Fibroblast of skin of left biceps (primary cell): ENCODE results near the gene PIGO.

Experiments used
- DNase-seq, 2 experiments: peaks; one replicate each; pipeline ENCODE4 v3.0.0-alpha.2; 2013; ENCODE audit warnings: low read depth in 2 of 2

The PIGO gene

DNA sequence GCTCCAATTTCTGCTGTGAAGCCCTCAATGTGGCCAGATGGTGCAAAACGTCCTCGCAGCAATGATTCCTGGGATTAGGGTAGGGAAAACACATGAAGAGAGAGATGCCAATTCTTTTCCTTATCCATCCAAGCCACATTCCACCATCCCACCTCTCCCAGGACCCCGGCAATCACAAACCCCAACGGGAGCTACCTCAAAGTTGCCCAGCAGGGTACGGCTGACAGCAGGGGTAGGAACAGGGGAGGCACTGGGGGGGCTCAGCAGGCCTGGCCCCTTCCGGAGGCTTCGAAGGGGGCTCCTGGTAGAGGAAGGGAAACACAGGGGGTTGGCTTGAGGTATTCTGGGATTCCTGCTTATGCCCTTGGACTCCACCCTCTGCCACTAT is 9.9 kb upstream of the PIGO start:
- no peak for DNase-seq

DNA sequence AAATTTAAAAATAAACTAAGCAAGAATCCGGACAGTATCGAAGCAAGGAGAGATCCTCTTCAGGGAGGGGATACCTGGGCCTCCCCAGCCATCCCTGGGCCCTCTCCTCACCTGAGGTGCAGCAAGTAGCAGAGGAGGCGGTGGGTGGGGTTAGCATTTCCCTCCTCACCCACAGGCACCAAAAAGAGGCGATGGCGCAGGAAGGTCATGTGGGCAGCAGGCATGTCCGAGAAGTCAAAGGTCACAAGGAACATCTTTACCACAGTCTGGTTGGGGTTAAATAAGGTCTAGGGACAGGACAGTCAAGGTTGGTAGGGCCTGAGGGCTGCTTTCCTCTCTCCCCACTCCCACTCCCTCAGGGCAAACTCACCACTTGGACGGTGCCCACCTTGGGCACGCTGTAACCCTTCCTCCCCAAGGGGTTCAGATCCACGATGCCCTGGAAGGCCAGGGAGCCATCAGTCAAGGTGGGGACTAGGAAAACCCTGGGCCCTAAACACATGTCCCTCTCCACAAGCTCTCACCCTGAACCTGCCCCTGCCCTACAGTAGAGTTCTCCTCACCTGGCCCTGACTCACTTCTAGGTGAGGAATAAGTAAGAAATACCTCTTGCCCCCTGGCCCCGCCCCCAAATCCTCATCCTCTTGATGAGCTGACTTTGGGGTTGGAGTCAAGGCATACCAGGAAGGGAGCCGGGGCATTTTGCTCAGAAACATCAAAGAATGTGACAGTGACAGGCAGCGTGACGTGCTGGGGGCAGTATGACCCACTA is 9.4 kb upstream of the PIGO start:
- DNase-seq = no peak

DNA sequence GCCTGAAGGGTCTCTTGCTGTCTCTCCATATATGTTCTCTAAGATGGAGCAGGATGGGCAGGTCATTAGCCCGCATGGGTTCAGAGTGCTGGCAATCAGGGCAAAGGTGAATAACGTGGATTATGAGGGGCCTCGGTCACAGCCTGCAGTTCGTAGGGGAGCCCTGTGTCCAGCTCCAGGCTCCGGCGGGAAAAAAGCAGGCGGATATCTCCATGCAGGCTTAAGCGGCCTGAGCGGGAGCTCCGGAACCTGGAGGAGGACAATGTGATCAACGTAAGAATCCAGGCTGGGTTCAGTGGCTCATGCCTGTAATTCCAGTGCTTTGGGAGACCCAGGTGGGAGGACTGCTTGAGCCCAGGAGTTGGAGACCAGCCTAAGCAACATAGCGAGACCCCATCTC is 8.7 kb upstream of the PIGO start:
- no peak for DNase-seq

DNA sequence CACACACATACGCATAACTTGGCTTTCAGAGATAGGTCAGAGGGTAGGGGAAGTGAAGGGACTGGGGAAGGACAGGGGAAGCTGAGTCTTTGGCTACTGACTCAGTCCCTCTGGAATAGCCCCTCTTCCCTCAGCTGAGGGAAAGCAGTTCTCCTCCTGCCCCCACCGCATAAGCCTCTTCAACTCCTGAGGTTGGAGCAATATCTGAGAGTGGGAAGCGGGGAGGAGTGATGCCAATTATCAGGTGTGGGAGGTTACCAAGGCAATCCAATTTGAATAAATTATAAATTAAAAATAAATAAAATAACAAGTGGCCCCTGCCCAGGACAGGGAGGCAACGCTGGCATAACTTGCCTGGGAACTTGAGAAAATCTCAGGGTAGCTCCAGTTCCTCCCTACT is 8.2 kb upstream of the PIGO start:
- no peak for DNase-seq

DNA sequence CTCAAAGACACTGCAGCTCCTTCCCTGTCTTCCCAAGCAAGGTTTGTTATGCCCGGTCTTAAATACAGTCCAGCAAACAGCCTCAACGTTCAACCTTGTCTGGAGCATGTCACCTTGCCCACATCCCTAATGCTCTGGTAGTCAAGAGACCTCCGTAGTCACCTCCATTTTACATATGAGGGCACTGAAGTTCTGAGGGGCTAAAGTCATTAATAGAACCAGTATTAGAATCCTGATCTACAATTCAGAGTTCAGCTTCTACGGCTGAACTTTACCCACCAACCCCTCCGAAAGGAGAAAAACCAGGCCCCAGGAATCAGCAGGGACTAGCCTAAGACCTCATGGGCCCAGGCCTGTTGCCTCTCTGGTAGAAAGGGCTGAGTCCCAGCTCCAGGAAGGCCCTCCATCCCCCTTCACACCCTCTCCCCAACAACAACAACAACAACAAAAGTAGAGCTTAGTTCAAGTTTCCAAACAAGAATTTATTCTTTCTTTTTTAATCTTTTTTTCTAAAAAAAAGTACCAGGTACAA is 7.3 kb upstream of the PIGO start:
- no peak for DNase-seq

DNA sequence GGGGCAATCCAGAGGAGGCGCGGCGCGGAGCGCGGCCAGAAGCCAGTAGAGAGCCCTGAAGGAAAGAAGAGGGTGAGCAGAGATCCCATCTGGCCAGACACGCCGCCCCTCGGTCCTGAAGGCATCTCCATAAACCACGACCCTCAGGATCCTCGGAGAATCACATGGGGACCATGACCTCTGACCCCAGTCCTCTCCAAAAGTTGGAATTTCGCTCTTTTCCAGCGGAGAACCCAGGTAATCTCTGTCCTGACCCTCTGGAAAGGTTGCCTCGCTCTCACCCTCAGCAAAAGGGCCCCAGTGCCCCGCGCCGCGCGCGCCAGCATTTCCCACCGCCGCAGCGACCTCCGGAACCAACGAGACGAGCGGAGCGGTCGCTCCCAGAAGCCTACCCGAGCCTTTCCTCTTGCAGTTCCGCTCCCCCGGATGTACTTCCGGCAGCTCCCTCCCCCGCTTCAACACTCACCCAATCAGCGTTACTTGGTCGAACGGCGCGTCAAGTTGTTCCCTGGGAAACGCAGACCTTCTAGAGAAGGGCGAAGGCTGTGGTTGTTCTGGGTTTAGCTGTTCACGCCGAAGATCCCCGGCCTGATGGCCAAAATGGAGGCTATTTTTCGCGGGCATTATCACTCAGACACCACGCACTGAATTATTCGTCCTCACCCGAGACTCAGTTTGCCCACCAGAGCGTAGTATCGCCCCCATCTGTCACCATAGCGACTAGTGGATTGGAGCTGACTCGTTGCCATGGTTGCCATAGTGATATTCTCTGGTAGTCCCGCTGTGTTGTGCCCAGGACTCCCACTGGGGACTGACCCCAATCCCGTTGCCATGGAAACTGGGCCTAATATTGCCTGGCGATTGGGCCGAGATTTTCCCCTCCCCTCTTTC is 6.6 kb upstream of the PIGO start, which contains the start of gene STOML2:
TSS of gene STOML2 (minus strand) at position 363 of the 891 bp plus-strand sequence. CDS start at position 326, 37 bp downstream.
- DNase-seq = peak; percentile 74 to 81

DNA sequence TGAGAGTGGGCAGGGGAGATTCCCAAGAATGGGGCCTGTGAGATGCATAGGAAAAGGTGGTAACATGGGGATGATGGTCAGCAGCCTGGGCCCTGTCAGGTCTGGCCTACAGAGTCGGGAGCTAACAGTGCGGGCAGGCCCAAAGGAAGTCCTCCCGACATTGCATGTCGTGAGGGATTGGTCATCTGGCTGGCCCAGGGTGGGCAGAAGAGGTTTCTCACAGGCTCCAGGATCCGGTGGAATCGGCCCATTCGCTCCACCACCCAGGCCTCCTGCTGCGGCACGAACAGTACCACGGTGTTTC is 6.0 kb upstream of the PIGO start:
- no peak for DNase-seq

DNA sequence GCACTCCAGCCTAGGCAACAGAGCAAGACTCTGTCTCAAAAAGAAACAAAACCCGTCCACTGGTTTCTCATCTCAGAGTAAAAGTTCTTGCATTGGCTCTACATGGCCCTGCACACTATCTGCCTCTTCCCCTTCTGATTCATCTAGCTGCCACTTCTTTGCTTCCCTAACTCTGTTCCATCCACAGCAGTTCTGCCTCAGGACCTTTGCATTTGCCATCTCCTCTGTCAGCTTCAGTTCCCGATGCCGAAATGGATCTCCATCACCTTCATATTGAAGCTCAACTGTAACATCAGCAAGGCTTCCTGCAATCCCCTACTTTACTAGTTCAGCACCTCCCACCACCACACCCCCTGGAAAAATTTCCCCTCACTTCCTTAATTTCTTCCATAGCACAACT is 1.2 kb upstream of the PIGO start:
- no peak for DNase-seq

DNA sequence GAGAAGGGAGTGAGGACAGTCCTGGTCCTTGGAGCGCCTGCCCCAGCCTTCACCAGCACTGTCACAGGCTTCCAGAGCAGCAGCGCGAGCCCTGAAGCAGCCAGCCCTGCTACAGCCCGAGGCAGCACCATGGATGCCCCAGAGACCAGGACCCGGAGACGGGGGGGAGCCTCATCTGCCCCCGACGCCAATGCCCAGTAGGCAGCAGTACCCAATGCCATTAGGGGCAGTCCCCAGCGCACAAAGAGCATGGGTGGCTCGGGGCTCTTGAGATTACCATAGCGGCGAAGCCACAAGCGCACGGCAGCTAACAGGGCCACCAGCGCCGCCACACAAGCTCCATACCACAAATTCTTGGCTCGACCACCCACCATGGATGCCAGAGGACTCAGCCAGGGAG is 4.9 kb downstream of the PIGO start:
- DNase-seq = no peak

DNA sequence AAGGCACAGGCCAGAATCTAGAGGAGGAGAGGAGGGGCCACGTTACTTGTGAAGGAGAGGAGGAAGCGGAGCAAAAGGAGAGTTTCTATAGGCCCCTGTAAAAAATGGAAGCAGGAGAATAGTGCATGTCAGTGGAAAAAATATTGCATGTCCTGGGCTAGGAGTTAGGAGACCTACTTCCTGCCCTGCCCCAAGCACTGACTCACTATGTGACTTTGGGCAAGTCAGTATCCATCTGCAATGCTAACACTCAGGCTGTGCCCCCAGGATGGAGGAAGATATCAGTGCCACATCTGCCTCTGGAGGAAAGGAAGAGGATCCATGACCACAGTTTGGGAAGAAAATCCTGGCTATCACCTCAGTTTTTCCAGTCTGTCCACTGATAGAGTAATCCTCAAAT is 7.0 kb downstream of the PIGO start:
- DNase-seq = no peak

DNA sequence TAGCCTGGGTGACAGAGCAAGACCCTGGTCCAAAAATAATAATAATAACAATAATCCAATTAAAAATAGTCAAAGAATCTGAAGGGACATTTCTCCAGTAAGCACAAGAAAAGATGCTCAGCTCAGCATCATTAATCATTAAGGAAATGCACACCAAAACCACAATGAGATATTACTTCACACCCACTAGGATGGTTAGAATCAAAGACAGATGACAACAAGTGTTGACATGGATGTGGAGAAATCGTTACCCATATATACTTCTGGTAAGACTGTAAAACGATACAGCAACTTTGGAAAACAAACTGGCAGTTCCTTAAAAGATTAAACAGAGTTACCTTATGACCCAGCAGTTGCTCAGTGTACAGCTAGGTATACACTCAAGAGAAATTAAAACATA is 11.3 kb downstream of the PIGO start:
- DNase-seq = no peak

DNA sequence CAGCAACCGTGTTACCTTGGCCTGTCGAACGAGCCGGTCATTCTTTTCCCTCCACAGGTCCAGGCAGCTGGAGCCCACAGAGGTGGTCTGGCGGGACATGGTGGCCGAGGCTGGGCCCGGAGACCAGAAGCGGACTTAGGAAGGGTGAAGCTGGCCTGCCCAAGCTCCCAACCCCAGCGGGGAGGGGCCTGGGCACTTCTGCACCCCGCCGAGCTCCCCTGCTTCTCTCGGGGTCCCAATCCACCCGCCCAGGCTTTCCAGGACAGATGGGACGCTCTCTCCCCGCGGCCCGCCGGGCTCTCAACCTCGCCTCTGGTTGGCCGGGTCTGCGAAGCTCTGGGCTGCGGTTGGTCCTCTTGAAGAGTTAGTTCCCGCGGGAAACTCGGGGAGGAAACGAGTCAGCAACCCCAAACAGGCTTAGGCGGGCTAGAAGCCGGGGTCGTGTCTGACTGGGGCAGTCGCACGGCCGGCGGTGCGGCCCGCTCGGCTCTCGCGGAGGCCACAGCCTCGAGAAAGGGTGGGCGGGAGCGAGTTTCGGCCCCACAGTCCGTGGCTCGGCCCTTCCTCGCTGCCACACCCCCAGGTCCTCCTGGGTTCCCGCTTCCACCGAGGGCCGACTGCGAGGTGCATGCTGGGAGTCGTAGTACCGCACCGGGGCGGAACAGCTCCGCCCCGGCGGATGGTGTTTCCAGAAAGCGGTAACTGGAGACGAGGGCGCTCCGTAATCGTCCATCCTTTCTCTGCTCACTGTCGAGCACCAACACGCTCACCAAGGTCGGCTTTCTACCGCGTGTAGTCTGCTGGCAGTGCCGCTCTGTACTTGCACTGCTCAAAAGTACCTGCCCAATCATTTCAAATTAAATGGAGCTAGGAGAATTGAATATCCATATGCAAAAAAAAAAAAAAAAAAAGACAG is 16.7 kb downstream of the PIGO start, which contains the start of gene FANCG:
TSS of gene FANCG (minus strand) at position 517 of the 916 bp plus-strand sequence. CDS start at position 99, 418 bp downstream.
- DNase-seq = peak; percentile 66 to 71

DNA sequence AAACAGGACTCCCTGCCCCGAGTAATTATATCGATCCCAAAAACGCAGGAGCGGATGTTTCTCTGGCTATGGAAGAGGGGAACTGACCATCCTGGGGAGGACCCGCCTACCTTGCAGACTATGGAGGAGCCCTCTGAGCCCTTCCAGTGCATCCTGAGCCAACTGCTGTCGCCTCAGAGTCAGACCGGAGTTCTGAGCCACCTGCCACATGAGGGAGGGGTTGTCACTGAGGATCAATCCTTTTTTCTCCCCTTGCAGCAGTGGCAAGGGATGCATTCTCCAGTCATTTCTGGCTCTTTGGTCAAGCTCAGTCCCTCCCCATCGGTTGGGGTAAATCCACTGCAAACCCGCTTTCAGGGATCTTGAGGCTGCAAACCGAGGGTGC is 17.4 kb downstream of the PIGO start:
- DNase-seq = no peak

DNA sequence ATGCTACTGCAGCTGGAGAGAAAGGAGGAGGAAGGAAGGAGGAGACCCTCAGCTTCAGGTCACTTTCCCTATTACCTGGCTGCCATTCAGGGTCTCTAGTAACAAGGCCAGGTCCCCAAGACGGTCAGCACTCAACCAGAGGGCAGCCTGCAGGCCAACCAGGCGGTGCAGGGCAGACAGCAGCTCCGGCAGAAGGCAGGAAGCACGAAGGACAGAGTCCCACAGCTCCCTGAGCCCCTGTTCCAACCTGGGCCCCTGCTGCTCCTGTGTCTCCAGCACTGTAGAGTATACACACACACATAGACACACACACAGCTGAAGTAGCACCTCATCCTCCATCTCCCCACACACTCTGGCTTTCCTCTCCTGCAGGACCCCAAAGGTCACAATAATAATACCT is 18.3 kb downstream of the PIGO start:
- no peak for DNase-seq

DNA sequence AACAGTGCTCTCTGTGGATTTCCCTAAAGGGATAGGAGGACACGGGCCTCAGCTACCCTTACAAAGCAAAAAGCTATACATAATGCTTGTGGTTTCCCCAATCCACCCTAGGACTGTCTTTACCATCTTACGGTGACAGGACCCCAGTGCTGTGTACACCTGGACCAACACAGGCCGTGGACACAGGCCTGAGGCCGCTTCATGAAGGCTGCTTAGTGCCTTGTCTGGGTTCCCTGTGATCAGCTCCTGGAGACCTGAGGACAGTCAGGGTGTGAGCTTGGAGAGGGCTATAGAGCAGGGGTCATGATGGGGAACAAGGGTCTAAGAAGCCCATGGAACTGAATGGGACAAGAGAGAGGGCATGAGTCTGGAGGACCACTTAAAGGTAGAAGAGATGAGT is 19.5 kb downstream of the PIGO start:
- DNase-seq = no peak

DNA sequence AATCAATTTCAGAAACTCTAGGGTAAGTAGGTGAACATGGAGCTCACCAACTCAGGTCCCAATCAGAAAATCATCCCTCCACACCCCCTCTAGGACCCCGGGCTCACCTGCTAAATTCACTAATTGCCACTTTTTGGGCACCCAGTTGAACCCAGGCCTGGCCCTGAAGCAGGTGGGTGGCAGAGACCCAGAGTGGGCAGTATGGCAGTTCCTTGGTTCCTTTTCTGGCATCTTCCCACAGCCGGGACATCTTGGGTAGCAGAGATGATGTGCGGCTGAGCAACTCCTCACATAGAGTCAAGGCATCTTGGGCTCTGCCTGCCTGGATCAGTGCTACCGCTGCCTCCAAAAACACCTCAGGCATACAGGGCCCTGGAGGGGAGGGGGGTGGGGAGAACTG is 21.0 kb downstream of the PIGO start:
- DNase-seq = no peak

DNA sequence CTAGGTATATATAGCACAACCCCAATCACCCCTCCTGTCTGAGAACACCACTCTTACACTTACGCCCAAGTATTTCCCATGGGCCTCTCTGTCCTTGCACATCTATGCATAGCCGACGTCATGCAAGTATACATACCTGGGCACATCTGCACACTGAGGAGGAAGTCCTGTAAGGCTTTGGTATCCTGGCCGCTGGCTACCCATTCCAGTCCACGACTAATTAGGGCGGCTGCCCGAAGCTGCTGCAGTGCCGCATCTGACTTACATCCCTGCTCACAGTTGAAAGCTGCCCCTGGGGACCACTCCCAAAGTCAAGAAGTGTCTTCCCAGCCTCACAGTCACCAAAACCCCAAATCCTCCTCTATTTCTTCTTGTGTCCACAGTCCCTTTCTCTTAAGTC is 21.6 kb downstream of the PIGO start:
- DNase-seq = no peak

DNA sequence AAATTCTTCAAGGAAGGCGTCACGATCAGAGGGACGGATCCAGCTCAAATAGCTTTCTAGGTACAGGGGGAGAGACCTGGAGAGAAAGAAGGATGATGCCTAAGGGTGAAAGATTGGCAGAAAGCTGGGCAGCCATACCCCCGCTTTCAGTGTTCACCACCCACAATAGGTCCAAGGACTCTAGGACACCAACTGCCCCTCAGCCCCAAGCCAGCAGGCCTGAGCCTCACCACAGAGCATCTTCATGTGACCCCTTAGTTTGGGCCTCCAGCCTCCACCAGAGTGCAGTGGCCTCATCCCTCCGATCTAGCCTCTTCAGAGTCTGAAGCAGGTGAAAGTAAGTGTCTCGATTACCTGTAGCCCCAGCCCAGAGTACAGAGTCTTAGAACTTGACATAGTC is 22.2 kb downstream of the PIGO start:
- DNase-seq = no peak

DNA sequence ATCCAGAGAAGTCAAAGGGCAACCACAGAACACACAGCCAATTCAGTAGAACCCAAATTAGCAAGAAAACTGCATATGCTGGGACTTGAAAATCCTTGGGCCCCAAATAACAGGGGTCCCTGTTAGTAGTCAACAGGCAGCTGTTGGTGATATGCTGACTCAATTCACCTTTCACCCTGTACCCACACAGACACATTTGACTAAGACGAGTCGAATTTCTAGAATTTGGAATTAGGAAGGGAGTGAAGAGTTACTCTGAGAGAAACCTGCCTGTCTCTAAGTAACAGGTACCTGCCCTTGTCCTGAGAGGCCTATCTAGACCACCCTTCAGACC is 23.1 kb downstream of the PIGO start:
- no peak for DNase-seq

DNA sequence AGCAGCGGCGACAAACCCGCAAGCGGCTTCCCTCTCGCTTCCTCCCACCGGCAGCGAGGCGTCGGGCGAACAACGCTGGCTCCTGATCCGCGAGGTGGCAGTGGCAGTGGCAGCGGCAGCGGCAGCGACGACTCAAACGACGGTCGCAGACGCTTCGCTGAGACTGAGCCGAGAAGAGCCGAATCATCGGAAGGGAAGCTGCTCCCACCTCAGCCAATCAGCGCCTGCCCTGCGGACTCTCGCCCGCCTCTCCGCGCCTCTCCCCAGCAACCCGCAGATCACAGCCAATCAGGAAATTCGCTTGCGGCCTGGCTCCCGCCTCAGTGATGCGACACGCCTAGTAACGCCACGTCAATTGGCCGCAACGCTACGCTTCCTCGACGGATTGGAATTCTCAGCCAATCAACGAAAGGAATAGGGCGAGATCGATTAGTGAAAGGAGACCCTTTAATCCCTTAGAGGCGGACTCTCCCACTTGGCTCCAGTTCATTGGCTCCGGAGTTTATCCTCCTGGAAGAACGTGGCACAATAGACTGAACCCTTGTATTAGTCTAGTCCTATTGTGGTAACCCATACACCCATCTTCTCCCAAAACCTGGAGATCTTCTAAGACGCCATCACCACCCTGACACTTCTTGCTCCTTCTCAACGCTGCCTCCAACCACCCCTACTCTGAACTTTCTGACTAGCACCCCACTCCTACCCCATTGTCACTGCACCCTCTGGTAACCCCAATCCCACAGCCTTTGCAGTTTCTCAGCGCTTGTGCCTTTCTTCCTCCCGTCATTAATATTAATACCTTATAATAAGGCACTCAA is 23.7 kb downstream of the PIGO start, which contains the start of gene VCP:
TSS of gene VCP (minus strand) at position 165 of the 818 bp plus-strand sequence. CDS start 272 bp downstream, outside the sequence.
- DNase-seq = peak; percentile 99
